Neutrophil (primary cell): ENCODE results near the gene GALNS.

Experiments
- H3K27ac ChIP-seq: fragments of 200-600 bp; sonication (generic); 2 replicates; pipeline ENCODE4 v1.5.1; 2016; ENCODE audit warnings: mild to moderate bottlenecking, moderate library complexity
- H3K27me3 ChIP-seq: fragments of 200-600 bp; sonication (generic); 2 replicates; pipeline ENCODE4 v1.6.0; 2016; ENCODE audit warnings: mild to moderate bottlenecking
- H3K36me3 ChIP-seq: fragments of 200-600 bp; sonication (generic); 2 replicates; pipeline ENCODE4 v1.5.1; 2017
- H3K4me1 ChIP-seq, 2 experiments: fragments of 200-600 bp in 1 of 2; sonication (generic) in 1 of 2; 1 replicate in 1 of 2; 2 replicates in 1 of 2; pipeline versions ENCODE4 v1.5.1 to v1.6.1; 2013 to 2016; ENCODE audit warnings: low read depth in 1 of 2, low read length in 1 of 2, mild to moderate bottlenecking in 1 of 2, moderate library complexity in 1 of 2; ENCODE audit not compliant: control insufficient read depth in 1 of 2, insufficient read depth in 1 of 2
- H3K4me3 ChIP-seq, 2 experiments: fragments of 200-600 bp in 1 of 2; sonication (generic) in 1 of 2; 1 replicate in 1 of 2; 2 replicates in 1 of 2; pipeline ENCODE4 v1.5.1; 2013 to 2016; ENCODE audit warnings: low read depth in 1 of 2, low read length in 1 of 2, mild to moderate bottlenecking in 1 of 2, moderate library complexity in 1 of 2
- H3K9me3 ChIP-seq: fragments of 200-600 bp; sonication (generic); 2 replicates; pipeline ENCODE4 v1.5.1; 2016
- TF ChIP-seq, protein P1 (sequence below): fragments of 200-600 bp; sonication (generic); IDR thresholded peaks from 2 replicates; pipeline ENCODE4 v1.5.1; 2016; ENCODE audit warnings: antibody characterized with exemption

Gene GALNS

DNA sequence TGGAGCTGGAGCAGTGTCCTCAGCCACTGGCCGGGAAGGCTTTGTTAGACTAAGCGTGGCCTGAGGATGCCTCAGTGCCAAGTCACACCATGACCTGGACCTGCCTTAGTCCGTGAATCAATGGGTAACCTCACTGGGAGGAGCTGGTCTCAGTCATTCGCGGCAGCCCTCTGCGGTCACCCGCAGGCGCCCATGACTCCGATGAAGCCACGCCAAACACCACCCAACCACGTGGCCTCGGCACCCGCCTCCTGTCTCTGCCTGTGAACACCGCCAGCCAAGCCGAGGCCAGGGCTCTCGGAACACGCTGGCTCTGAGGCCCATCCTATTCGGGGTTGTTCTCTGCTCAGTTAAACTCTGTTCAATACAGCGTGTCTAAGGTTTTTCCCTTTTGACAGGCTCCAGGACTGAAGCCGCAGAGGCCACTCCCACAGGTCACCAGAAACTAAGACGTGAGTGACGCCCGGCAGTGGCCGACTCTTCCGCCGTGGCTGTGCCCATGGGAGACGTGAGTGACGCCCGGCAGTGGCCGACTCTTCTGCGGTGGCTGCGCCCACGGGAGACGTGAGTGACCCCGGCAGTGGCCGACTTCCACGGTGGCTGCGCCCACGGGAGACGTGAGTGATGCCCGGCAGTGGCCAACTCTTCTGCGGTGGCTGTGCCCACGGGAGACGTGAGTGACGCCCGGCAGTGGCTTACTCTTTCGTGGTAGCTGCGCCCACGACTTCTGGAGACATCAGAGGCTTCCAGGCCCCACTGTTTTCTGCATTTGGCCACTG, 26.6 kb upstream of the GALNS start:
- Histone ChIP-seq H3K27me3 (no peaks in the 10 kb centered on the region), H3K4me3 (no peak overlapping the region), H3K9me3 (no peaks in the 10 kb centered on the region), H3K36me3 (peaks cover 99% of the 10 kb centered on the region), H3K4me1 (no peaks in the 10 kb centered on the region), H3K27ac (no peak overlapping the region)
- TF ChIP-seq, protein P1, sequence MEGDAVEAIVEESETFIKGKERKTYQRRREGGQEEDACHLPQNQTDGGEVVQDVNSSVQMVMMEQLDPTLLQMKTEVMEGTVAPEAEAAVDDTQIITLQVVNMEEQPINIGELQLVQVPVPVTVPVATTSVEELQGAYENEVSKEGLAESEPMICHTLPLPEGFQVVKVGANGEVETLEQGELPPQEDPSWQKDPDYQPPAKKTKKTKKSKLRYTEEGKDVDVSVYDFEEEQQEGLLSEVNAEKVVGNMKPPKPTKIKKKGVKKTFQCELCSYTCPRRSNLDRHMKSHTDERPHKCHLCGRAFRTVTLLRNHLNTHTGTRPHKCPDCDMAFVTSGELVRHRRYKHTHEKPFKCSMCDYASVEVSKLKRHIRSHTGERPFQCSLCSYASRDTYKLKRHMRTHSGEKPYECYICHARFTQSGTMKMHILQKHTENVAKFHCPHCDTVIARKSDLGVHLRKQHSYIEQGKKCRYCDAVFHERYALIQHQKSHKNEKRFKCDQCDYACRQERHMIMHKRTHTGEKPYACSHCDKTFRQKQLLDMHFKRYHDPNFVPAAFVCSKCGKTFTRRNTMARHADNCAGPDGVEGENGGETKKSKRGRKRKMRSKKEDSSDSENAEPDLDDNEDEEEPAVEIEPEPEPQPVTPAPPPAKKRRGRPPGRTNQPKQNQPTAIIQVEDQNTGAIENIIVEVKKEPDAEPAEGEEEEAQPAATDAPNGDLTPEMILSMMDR, result no peak

DNA sequence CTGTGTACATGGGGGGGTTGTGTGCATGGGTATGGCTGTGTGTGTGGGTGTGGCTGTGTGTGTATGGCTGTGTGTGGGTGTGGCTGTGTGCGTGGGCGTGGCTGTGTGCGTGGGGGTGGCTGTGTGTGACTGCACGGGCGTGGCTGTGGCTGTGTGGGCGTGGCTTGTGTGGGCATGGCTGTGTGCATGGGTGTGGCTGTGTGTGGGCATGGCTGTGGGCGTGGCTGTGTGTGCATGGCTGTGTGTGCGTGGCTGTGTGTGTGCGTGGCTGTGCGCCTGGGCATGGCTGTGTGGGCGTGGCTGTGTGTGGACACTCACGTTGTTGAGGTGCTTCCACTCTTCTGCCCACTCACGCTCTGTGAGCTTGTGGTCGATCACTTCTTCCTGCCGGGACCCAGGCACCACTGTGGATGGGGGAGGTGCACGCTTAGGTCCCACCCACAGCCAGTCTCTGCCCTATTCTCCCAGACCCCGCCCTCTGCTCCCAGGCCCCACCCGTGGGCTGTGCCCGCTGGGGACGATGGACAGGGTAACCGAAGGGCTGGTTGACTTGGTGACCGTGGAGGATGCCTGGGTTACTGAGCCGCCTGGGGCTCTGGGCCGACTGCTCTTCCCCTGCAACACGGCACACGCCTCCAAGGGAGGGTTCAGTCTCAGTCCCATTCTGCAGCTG, 25.7 kb upstream of the GALNS start:
- Histone ChIP-seq H3K4me3 (no peak overlapping the region), H3K27ac (no peak overlapping the region), H3K27me3 (no peaks in the 10 kb centered on the region), H3K4me1 (no peaks in the 10 kb centered on the region), H3K9me3 (no peaks in the 10 kb centered on the region), H3K36me3 (peaks cover 100% of the 10 kb centered on the region)
- TF ChIP-seq, protein P1, result no peak

DNA sequence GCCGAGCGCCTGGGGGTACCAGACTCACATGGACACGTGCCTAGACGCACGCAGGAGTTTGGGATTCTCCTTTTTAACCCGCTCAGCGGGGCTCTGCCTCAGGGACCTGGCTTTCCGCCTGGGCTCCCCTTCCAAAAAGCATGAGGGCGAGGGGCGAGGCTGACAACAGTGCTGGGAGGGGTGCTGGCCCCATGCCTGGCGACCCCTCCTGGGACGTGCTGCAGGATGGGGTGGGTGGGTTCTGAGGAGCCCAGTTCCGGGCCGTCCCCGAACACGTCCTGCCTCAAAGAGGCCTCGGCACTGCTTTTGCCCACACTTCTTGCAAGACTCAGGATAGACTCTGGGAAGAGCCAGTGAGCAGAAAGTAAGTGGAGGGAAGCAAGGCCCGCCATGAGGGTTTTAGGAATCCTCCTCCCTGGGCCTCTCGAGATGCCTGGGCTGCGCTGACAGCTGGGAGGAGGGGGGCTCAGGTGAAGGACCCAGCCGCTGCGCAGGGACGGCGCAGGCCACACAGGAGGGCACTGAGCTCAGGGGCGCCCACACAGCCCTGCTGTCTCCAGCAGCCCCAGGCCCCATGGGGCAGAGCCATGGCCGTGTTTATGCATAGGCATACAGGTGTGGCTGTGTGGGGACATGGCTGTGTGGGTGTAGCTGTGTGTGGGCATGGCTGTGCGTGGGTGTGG, 25.1 kb upstream of the GALNS start:
- Histone ChIP-seq H3K4me1 (no peaks in the 10 kb centered on the region), H3K36me3 (peaks cover 100% of the 10 kb centered on the region), H3K9me3 (no peaks in the 10 kb centered on the region), H3K27me3 (no peaks in the 10 kb centered on the region), H3K27ac (no peak overlapping the region), H3K4me3 (no peak overlapping the region)
- TF ChIP-seq, protein P1, result no peak

DNA sequence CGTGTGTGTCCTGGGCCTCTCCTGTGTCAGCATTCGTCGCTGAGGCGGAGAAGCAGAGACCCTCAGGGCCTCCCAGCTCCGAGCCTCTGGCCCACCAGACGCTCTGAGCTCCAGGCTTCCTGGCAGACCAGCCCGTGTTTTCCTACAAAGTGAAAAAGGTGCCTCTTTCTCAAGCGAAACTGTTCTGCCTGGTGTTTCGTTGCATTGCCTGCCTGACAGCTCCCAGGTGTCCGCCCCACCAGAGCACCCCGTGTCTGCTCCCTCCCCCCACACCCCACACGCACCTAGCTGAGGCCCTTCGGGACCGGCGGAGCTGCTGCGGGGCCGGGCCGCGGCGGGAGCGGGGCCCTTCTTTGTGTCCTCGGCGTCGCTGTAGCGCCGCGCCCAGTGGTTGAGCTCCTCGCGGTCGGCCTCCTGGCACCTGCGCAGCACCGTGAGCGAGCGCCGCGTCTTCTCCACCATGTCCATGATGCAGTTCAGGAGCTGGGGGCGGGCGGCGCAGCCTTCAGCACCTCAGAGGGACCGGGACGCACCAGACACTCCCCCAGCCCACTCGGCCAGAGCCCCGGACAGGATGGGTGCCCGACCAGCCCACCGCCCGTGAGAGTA, 24.4 kb upstream of the GALNS start:
- Histone ChIP-seq H3K27ac (no peak overlapping the region), H3K9me3 (no peaks in the 10 kb centered on the region), H3K27me3 (no peaks in the 10 kb centered on the region), H3K4me1 (no peaks in the 10 kb centered on the region), H3K36me3 (peaks cover 100% of the 10 kb centered on the region), H3K4me3 (no peak overlapping the region)
- TF ChIP-seq, protein P1, result no peak

DNA sequence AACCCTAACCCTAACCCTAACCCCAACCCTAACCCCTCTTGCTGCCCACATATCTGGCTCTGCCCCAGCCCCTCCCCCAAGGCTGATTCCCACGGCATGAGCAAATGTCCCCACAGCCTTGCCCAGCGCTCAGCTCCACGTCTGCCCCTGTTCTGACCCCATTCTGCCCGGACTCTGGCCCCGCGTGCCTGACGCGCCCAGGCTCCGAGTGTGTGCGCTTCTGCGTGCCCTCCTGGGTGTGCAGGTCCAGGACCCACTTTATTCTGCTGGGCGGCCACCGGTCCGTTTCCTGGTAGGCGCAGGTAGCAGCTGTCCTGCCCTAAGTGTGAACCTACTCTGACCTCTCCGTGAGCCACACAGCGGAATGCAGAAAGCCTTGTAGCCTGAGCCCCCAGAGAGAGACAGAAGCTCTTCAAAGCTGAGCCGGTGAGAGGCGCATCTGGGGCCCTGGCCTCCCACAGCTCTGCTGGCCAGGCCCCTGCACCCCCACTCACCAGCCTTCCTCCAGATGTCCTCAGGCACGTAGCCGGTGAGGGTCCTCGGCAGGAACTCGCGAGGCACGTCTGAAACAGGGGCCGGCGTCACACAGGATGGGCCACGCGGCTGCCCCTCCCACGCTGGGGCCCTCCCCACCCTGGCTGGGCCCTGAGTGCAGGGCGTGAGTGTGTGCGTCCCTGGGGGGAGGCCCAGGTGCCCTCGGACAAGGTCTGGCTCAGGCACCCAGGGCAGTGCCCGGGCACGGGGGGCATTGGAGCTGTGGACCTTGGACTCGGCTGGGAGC, 23.7 kb upstream of the GALNS start:
- no peaks in the 10 kb centered on the region for H3K27me3 ChIP-seq
- peaks cover 100% of the 10 kb centered on the region for H3K36me3 ChIP-seq
- H3K4me1 ChIP-seq, result no peaks in the 10 kb centered on the region
- H3K9me3 ChIP-seq, result no peaks in the 10 kb centered on the region
- H3K27ac ChIP-seq, result no peak overlapping the region
- TF ChIP-seq, protein P1, result no peak
- no peak overlapping the region for H3K4me3 ChIP-seq
